Measurements from ENCODE around the gene AIFM3. TPM values are rescaled to one million over a fixed set of nuclear protein-coding genes. Genes with fewer than 3 reads are reported as not detected.

AIFM3 gene
- total RNA-seq, 4 donors from 2014 or later, result 0.15 to 3.7 (median 2.0) TPM; not detected in 1

DNA sequence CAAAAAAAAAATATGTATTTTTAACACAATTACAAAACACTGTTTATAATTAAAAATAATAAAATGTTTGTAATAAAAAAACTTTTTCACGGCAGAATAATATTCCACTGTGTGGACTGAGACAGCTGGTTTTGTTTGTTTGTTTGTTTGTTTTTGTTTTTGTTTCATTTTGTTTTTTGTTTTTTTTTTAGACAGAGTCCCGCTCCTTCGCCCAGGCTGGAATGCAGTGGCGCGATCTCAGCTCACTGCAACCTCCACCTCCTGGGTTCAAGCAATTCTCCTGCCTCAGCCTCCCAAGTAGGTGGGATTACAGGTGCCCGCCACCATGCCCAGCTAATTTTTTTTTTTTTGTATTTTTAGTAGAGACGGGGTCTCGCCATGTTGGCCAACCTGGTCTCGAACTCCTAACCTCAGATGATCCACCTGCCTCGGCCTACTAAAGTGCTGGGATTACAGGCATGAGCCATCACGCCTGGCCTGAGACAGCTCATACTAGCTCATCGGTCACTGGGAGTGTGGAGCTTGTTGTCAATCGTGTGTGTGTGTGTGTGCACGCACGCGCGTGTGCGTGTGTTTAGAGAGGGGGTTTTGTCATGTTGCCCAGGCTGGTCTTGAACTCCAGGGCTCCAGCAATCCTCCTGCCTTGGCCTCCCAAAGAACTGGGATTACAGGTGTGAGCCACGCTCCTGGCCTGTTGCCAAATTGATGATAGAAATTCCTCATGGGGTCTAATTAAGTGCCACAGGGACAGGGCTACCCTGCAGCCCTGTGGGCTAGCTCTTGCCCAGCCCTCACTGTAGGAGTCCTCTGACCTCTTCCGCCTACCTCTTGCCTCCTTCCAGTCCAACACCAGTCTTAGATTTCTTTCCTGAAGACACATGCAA is 7.2 kb upstream of the AIFM3 start:
- DNase-seq (ENCODE audit: low spot score in 2 of 2), result no peak
- no peak overlapping the region for H3K4me3 ChIP-seq (ENCODE audit: low read depth, poor library complexity, severe bottlenecking)
- intact Hi-C loops (cut with DNase I; ENCODE audit: low total_unique reads), result no loop called here
- TF ChIP-seq, protein P1, sequence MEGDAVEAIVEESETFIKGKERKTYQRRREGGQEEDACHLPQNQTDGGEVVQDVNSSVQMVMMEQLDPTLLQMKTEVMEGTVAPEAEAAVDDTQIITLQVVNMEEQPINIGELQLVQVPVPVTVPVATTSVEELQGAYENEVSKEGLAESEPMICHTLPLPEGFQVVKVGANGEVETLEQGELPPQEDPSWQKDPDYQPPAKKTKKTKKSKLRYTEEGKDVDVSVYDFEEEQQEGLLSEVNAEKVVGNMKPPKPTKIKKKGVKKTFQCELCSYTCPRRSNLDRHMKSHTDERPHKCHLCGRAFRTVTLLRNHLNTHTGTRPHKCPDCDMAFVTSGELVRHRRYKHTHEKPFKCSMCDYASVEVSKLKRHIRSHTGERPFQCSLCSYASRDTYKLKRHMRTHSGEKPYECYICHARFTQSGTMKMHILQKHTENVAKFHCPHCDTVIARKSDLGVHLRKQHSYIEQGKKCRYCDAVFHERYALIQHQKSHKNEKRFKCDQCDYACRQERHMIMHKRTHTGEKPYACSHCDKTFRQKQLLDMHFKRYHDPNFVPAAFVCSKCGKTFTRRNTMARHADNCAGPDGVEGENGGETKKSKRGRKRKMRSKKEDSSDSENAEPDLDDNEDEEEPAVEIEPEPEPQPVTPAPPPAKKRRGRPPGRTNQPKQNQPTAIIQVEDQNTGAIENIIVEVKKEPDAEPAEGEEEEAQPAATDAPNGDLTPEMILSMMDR (IDR thresholded peaks at IDR 0.05), result no peak
- no peak for TF ChIP-seq POLR2A (IDR thresholded peaks at IDR 0.05)
- WGBS, 2 donors, result 92 to 96% methylated on average over 19 to 20 of the region's 20 CpGs

GRCh38 chr22:20960609-20961008 is 6.4 kb upstream of the AIFM3 start:
- intact Hi-C loops (cut with DNase I; ENCODE audit: low total_unique reads), result no loop called here
- TF ChIP-seq, protein P1 (IDR thresholded peaks at IDR 0.05), result no peak
- TF ChIP-seq POLR2A (IDR thresholded peaks at IDR 0.05), result no peak
- no peak overlapping the region for H3K4me3 ChIP-seq (ENCODE audit: low read depth, poor library complexity, severe bottlenecking)
- DNase-seq (ENCODE audit: low spot score in 2 of 2), result no peak
- 86 to 96% methylated on average over 4 of the region's 4 CpGs for WGBS, 2 donors

DNA sequence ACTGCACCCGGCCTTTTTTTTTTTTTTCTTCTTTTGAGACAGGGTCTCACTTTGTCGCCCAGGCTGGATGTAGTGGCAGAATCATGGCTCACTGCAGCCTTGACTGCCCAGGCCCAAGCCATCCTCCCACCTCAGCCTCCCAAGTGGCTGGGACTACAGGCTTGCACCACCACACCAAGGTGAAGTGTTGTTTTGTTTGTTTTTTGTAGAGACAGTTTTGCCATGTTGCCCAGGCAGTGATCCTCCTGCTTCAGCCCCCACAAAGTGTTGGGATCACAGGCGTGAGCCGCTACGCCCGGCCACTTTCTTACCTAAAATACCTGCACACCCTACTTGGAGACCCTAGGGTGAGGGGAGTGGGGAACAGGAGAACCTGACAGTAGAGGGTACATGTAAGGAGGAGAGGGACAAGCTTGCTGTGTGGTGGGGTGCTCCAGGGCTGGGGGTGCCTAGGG is 4.5 kb upstream of the AIFM3 start:
- WGBS, 2 donors, result 94 to 97% methylated on average over 6 of the region's 6 CpGs
- no peak overlapping the region for H3K4me3 ChIP-seq (ENCODE audit: low read depth, poor library complexity, severe bottlenecking)
- intact Hi-C loops (cut with DNase I; ENCODE audit: low total_unique reads), result no loop called here
- DNase-seq (ENCODE audit: low spot score in 2 of 2), result no peak
- TF ChIP-seq POLR2A (IDR thresholded peaks at IDR 0.05), result no peak
- TF ChIP-seq, protein P1 (IDR thresholded peaks at IDR 0.05), result no peak

- WGBS, 2 donors, result 75 to 81% methylated on average over 7 of the region's 7 CpGs
- intact Hi-C loops (cut with DNase I; ENCODE audit: low total_unique reads), result no loop called here
- TF ChIP-seq, protein P1 (IDR thresholded peaks at IDR 0.05), result no peak
- no peak for TF ChIP-seq POLR2A (IDR thresholded peaks at IDR 0.05)
- no peak overlapping the region for H3K4me3 ChIP-seq (ENCODE audit: low read depth, poor library complexity, severe bottlenecking)
- no peak for DNase-seq (ENCODE audit: low spot score in 2 of 2)
Observed at GRCh38 chr22:20963201-20964052, 3.6 kb upstream of the AIFM3 start.

DNA sequence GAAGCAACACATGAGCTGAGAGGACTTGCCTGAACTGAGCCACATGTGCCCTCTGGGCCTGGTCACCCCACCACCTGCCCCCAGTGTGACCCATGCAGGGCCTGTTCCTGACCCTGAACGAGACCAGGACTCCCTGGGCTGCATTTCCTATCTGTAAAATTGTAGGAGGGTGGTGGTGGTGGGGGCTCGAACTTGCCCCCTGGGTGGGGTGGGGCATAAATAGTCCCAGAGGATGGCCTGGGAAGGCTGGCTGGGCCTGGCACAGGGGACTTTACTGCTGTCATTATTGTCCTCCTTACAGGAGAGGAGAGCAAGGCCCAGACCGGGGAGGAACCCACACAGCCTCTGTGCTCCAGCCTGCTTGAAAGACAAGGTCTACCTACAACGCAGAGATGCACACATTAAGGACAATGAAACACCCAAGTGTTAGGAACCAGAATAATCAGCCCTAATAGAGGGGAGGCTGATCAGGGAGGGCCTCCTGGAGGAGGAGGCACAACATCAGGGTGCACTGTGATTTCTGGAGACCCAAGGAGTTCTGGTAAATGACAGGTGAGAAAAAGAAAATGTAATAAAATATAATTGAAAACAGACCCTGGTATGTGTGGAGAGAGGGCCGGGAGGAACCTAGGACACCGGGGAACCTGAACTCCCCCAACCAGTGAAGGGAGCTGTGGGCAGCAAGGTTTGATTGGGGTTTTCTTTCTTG is 2.8 kb upstream of the AIFM3 start:
- no peak for TF ChIP-seq POLR2A (IDR thresholded peaks at IDR 0.05)
- TF ChIP-seq, protein P1 (IDR thresholded peaks at IDR 0.05), result no peak
- intact Hi-C loops (cut with DNase I; ENCODE audit: low total_unique reads), result no loop called here
- H3K4me3 ChIP-seq (ENCODE audit: low read depth, poor library complexity, severe bottlenecking), result no peak overlapping the region
- 50 to 55% methylated on average over 6 of the region's 6 CpGs for WGBS, 2 donors
- DNase-seq (ENCODE audit: low spot score in 2 of 2), result no peak

Measured in lower leg skin (tissue), 4 donors.